GM21825 (cell line): ENCODE measurements around the gene HELZ.
"Not testable (repeated sequence)": the region's sequence is repeated elsewhere in the genome, so short reads cannot be mapped to it uniquely, and the experiment has no call there.

ENCODE experiments used
- ATAC-seq: cut with Tn5 transposase; IDR thresholded peaks from one replicate; pipeline ENCODE4 v1.9.1; 2021; ENCODE audit warnings: mild to moderate bottlenecking, moderate library complexity; ENCODE audit not compliant: unreplicated experiment

The HELZ gene

GRCh38 chr17:67271187-67271586 lies 26.2 kb upstream of the HELZ start:
- not testable (repeated sequence) for ATAC-seq

- ATAC-seq = no peak
These were observed 25.4 kb upstream of the HELZ start for GRCh38 chr17:67270416-67270815.

- ATAC-seq = no peak
These were observed 21.5 kb upstream of the HELZ start for GRCh38 chr17:67266496-67266895.

GRCh38 chr17:67265436-67266019 lies 20.5 kb upstream of the HELZ start:
- no peak for ATAC-seq

GRCh38 chr17:67262435-67263117 lies 17.6 kb upstream of the HELZ start:
- no peak for ATAC-seq

GRCh38 chr17:67260170-67260987 lies 15.4 kb upstream of the HELZ start:
- no peak for ATAC-seq

GRCh38 chr17:67258821-67259468 lies 13.9 kb upstream of the HELZ start:
- ATAC-seq = no peak

GRCh38 chr17:67256075-67256732 lies 11.2 kb upstream of the HELZ start:
- ATAC-seq = no peak

- ATAC-seq = no peak
These were observed 8.4 kb upstream of the HELZ start for GRCh38 chr17:67253384-67253783.

- ATAC-seq = not testable (repeated sequence)
These were observed 6.6 kb upstream of the HELZ start for GRCh38 chr17:67251586-67251985.

GRCh38 chr17:67248291-67248690 lies 3.3 kb upstream of the HELZ start:
- ATAC-seq = no peak

- no peak for ATAC-seq
These were observed 2.5 kb upstream of the HELZ start for GRCh38 chr17:67247416-67247900.

- ATAC-seq = peak; percentile 58
These were observed 1.8 kb upstream of the HELZ start for GRCh38 chr17:67246653-67247415.

GRCh38 chr17:67246403-67246652 lies 1.3 kb upstream of the HELZ start:
- no peak for ATAC-seq

GRCh38 chr17:67245694-67246402 lies 852 bp upstream of the HELZ start:
- ATAC-seq = no peak

GRCh38 chr17:67244431-67245072 lies 444 bp downstream of the HELZ start:
- peak; percentile 11 for ATAC-seq

GRCh38 chr17:67243284-67243683 lies 1.7 kb downstream of the HELZ start:
- ATAC-seq = no peak

- ATAC-seq = no peak
These were observed 3.2 kb downstream of the HELZ start for GRCh38 chr17:67241719-67242341.

GRCh38 chr17:67239597-67239996 lies 5.4 kb downstream of the HELZ start:
- ATAC-seq = no peak
